NCI-H524 treated with DMSO at 0.1 percent for 48 hours (cell line): Measurements from ENCODE around the gene CYP4V2.
"Not testable (repeated sequence)": the region's sequence is repeated elsewhere in the genome, so short reads cannot be mapped to it uniquely, and the experiment has no call there.

Experiments
- DNase-seq: peaks from one replicate; lab custom pipeline; 2025; lab: John Stamatoyannopoulos, UW

The CYP4V2 gene

GRCh38 chr4:186228514-186228894 is 37.1 kb downstream of the CYP4V2 start:
- no peak for DNase-seq

GRCh38 chr4:186234367-186234766 is 43.0 kb downstream of the CYP4V2 start:
- DNase-seq: no peak

GRCh38 chr4:186236126-186236525 is 44.8 kb downstream of the CYP4V2 start:
- no peak for DNase-seq

- no peak for DNase-seq
These were observed 49.1 kb downstream of the CYP4V2 start for GRCh38 chr4:186240452-186240847.

GRCh38 chr4:186240848-186241491 is 49.6 kb downstream of the CYP4V2 start:
- DNase-seq: no peak

- DNase-seq: no peak
These were observed 50.2 kb downstream of the CYP4V2 start for GRCh38 chr4:186241616-186242015.

GRCh38 chr4:186242031-186242430 is 50.7 kb downstream of the CYP4V2 start:
- not testable (repeated sequence) for DNase-seq

- DNase-seq: no peak
These were observed 52.0 kb downstream of the CYP4V2 start for GRCh38 chr4:186243331-186243730.

- DNase-seq: no peak
These were observed 53.5 kb downstream of the CYP4V2 start for GRCh38 chr4:186244835-186245234.

GRCh38 chr4:186247062-186247752 is 55.8 kb downstream of the CYP4V2 start:
- DNase-seq: not testable (repeated sequence)

GRCh38 chr4:186248643-186249042 is 57.3 kb downstream of the CYP4V2 start:
- no peak for DNase-seq

GRCh38 chr4:186249785-186250754 is 58.7 kb downstream of the CYP4V2 start:
- DNase-seq: no peak

GRCh38 chr4:186250760-186251159 is 59.4 kb downstream of the CYP4V2 start:
- no peak for DNase-seq

GRCh38 chr4:186255122-186255521 is 63.8 kb downstream of the CYP4V2 start:
- DNase-seq: no peak

GRCh38 chr4:186258216-186258811 is 66.9 kb downstream of the CYP4V2 start:
- no peak for DNase-seq

GRCh38 chr4:186260117-186260503 is 68.7 kb downstream of the CYP4V2 start:
- no peak for DNase-seq
